22Rv1 (cell line): Measurements from ENCODE around the gene LRRC66.

Source experiments
- ZFX ChIP-seq: fragments of 450-650 bp; IDR thresholded peaks from 2 replicates; pipeline ENCODE4 v1.6.1; 2017; ENCODE audit warnings: antibody characterized with exemption, borderline replicate concordance
- TF ChIP-seq, protein P1 (sequence below): fragments of 450-650 bp; IDR thresholded peaks from 2 replicates; pipeline ENCODE4 v1.5.1; 2017; ENCODE audit warnings: mild to moderate bottlenecking

GRCh38 chr4:51999250-51999649, 20.9 kb downstream of the LRRC66 start:
- TF ChIP-seq, protein P1, sequence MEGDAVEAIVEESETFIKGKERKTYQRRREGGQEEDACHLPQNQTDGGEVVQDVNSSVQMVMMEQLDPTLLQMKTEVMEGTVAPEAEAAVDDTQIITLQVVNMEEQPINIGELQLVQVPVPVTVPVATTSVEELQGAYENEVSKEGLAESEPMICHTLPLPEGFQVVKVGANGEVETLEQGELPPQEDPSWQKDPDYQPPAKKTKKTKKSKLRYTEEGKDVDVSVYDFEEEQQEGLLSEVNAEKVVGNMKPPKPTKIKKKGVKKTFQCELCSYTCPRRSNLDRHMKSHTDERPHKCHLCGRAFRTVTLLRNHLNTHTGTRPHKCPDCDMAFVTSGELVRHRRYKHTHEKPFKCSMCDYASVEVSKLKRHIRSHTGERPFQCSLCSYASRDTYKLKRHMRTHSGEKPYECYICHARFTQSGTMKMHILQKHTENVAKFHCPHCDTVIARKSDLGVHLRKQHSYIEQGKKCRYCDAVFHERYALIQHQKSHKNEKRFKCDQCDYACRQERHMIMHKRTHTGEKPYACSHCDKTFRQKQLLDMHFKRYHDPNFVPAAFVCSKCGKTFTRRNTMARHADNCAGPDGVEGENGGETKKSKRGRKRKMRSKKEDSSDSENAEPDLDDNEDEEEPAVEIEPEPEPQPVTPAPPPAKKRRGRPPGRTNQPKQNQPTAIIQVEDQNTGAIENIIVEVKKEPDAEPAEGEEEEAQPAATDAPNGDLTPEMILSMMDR: no peak
- TF ChIP-seq ZFX: no peak
